ENCODE measurements around the gene CACNG7.

CACNG7 gene

GRCh38 chr19:53892981-53893325 lies 16.1 kb upstream of the CACNG7 start:
- H3K36me3 ChIP-seq (ENCODE audit: insufficient read depth, low read length): no peaks in the 10 kb centered on the region
- H3K9me3 ChIP-seq (ENCODE audit: insufficient read depth, low read depth, low read length): no peaks in the 10 kb centered on the region
- H3K79me2 ChIP-seq (ENCODE audit: insufficient read depth, low read length): no peaks in the 10 kb centered on the region
- no peak overlapping the region for H3K4me3 ChIP-seq (ENCODE audit: low read length, poor library complexity, severe bottlenecking)
- no peaks in the 10 kb centered on the region for H3K27me3 ChIP-seq (ENCODE audit: insufficient read depth, low read length, poor library complexity, severe bottlenecking)
- H3K9ac ChIP-seq (ENCODE audit: low read depth, low read length, poor library complexity, severe bottlenecking): no peak overlapping the region
- H3K4me2 ChIP-seq (ENCODE audit: low read depth, low read length, poor library complexity, severe bottlenecking): no peak overlapping the region
- no peak for TF ChIP-seq EZH2phosphoT487 (IDR thresholded peaks at IDR 0.05; ENCODE audit: borderline replicate concordance)
- TF ChIP-seq CTCF (conservative IDR thresholded peaks at IDR 0.05; ENCODE audit: low read length): no peak
- H3K4me1 ChIP-seq (ENCODE audit: insufficient read depth, low read length, poor library complexity, severe bottlenecking): no peaks in the 10 kb centered on the region
- no peaks in the 10 kb centered on the region for H3K9me2 ChIP-seq (replicated peaks; ENCODE audit: low read depth, low read length)
- H4K20me1 ChIP-seq (ENCODE audit: insufficient read depth, low read length, poor library complexity, severe bottlenecking): no peaks in the 10 kb centered on the region
- no peaks in the 10 kb centered on the region for H3F3A ChIP-seq (ENCODE audit: low read depth)
- no peak overlapping the region for H2AFZ ChIP-seq (ENCODE audit: low read length)

DNA sequence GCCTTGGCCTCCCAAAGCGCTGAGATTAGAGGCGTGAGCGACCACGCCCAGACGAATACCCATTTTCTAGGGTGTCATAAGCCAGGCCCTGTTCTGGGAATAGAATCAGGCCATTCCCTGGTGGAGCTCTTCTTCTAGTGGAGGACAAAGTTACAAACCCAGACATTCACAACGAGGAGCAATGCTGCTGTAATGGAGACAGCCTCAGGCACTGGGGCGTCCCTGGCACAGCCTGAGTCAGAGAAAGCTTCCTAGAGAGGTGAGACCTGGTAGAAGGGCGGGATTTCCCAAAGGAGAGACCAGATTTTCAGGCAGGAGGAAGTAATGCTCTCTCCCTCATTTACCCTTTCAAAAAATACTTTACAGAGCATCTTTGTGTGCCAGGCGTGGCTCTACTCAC lies 14.4 kb upstream of the CACNG7 start:
- no peak overlapping the region for H3K4me3 ChIP-seq (ENCODE audit: low read length, poor library complexity, severe bottlenecking)
- H3K27me3 ChIP-seq (ENCODE audit: insufficient read depth, low read length, poor library complexity, severe bottlenecking): no peaks in the 10 kb centered on the region
- no peaks in the 10 kb centered on the region for H3K4me1 ChIP-seq (ENCODE audit: insufficient read depth, low read length, poor library complexity, severe bottlenecking)
- no peaks in the 10 kb centered on the region for H4K20me1 ChIP-seq (ENCODE audit: insufficient read depth, low read length, poor library complexity, severe bottlenecking)
- no peak overlapping the region for H3K9ac ChIP-seq (ENCODE audit: low read depth, low read length, poor library complexity, severe bottlenecking)
- H3F3A ChIP-seq (ENCODE audit: low read depth): no peaks in the 10 kb centered on the region
- H3K9me3 ChIP-seq (ENCODE audit: insufficient read depth, low read depth, low read length): no peaks in the 10 kb centered on the region
- H3K9me2 ChIP-seq (replicated peaks; ENCODE audit: low read depth, low read length): no peaks in the 10 kb centered on the region
- no peak overlapping the region for H2AFZ ChIP-seq (ENCODE audit: low read length)
- no peak for TF ChIP-seq EZH2phosphoT487 (IDR thresholded peaks at IDR 0.05; ENCODE audit: borderline replicate concordance)
- TF ChIP-seq CTCF (conservative IDR thresholded peaks at IDR 0.05; ENCODE audit: low read length): no peak
- H3K79me2 ChIP-seq (ENCODE audit: insufficient read depth, low read length): no peaks in the 10 kb centered on the region
- H3K4me2 ChIP-seq (ENCODE audit: low read depth, low read length, poor library complexity, severe bottlenecking): no peak overlapping the region
- no peaks in the 10 kb centered on the region for H3K36me3 ChIP-seq (ENCODE audit: insufficient read depth, low read length)

DNA sequence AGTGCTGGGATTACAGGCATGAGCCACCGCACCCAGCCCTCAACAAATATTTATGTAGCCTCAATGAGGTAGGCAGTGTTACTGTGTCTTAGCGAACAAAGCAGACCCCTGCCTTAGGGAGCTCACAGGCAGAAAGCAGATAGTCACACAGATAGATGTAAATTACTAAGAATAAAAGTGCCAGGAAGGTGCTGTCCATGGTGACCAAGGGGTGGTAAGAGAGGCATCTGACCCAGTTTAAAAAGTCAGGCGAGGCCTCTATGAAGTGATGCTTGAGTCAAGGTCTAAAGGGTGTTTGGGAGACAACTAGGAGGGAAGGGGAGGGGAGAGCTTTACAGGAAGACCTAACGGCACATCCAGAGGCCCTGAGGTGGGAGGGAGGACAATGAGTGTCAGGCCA lies 12.4 kb upstream of the CACNG7 start:
- no peaks in the 10 kb centered on the region for H3K9me2 ChIP-seq (replicated peaks; ENCODE audit: low read depth, low read length)
- H3K27me3 ChIP-seq (ENCODE audit: insufficient read depth, low read length, poor library complexity, severe bottlenecking): no peaks in the 10 kb centered on the region
- no peak overlapping the region for H3K4me2 ChIP-seq (ENCODE audit: low read depth, low read length, poor library complexity, severe bottlenecking)
- no peaks in the 10 kb centered on the region for H3K79me2 ChIP-seq (ENCODE audit: insufficient read depth, low read length)
- H4K20me1 ChIP-seq (ENCODE audit: insufficient read depth, low read length, poor library complexity, severe bottlenecking): no peaks in the 10 kb centered on the region
- H3K4me3 ChIP-seq (ENCODE audit: low read length, poor library complexity, severe bottlenecking): no peak overlapping the region
- no peak overlapping the region for H3K9ac ChIP-seq (ENCODE audit: low read depth, low read length, poor library complexity, severe bottlenecking)
- H3K9me3 ChIP-seq (ENCODE audit: insufficient read depth, low read depth, low read length): no peaks in the 10 kb centered on the region
- no peaks in the 10 kb centered on the region for H3F3A ChIP-seq (ENCODE audit: low read depth)
- TF ChIP-seq EZH2phosphoT487 (IDR thresholded peaks at IDR 0.05; ENCODE audit: borderline replicate concordance) (no peak), CTCF (conservative IDR thresholded peaks at IDR 0.05; ENCODE audit: low read length) (no peak)
- no peak overlapping the region for H2AFZ ChIP-seq (ENCODE audit: low read length)
- H3K36me3 ChIP-seq (ENCODE audit: insufficient read depth, low read length): no peaks in the 10 kb centered on the region
- H3K4me1 ChIP-seq (ENCODE audit: insufficient read depth, low read length, poor library complexity, severe bottlenecking): no peaks in the 10 kb centered on the region
